ENCODE measurements around the gene NDUFB11. TPM values are rescaled to one million over a fixed set of nuclear protein-coding genes. Genes with fewer than 3 reads are reported as not detected.

NDUFB11 gene
- total RNA-seq, 5 donors from 2014 or later (not counting 1 experiment from before 2014, with no cell fraction given), result 52.9 to 64.1 (median 57.8) TPM

GRCh38 chrX:47181301-47181700 is 36.8 kb upstream of the NDUFB11 start:
- Histone ChIP-seq H3K9me3 (no peaks in the 10 kb centered on the region), H3K27ac (ENCODE audit: low read length) (no peak overlapping the region), H3K36me3 (ENCODE audit: control insufficient read depth in 2 of 2, extremely low read depth in 1 of 2, insufficient read depth in 1 of 2, low read length in 1 of 2) (peaks cover 5 to 73% of the 10 kb centered on the region in 2 donors), H3K4me1 (ENCODE audit: control insufficient read depth in 1 of 2, extremely low read depth in 1 of 2, insufficient read depth in 2 of 2, low read length in 2 of 2) (no peaks in the 10 kb centered on the region), H3K4me3 (ENCODE audit: control insufficient read depth in 1 of 2, extremely low read depth in 1 of 2, low read length in 1 of 2) (no peak overlapping the region), H3K27me3 (replicated peaks in 1 of 2; ENCODE audit: control insufficient read depth in 2 of 2, extremely low read depth in 1 of 2, insufficient read depth in 2 of 2, low read length in 1 of 2) (no peaks in the 10 kb centered on the region)
- Mint-ChIP-seq H3K4me1 (no peaks in the 10 kb centered on the region), H3K4me3 (no peak overlapping the region), H3K9me3 (no peaks in the 10 kb centered on the region), H3K36me3 (peaks cover 31% of the 10 kb centered on the region), H3K27me3 (peaks cover 0 to 22% of the 10 kb centered on the region in 2 donors), H3K27ac (no peak overlapping the region)
- ATAC-seq (replicated peaks in 1 of 4) (no peak), DNase-seq (no peak)
- POLR2A ChIA-PET, result no interaction called here
- CTCF ChIA-PET, result no interaction called here
- 100% methylated on average over 7 of the region's 10 CpGs for WGBS (ENCODE audit: insufficient coverage)

DNA sequence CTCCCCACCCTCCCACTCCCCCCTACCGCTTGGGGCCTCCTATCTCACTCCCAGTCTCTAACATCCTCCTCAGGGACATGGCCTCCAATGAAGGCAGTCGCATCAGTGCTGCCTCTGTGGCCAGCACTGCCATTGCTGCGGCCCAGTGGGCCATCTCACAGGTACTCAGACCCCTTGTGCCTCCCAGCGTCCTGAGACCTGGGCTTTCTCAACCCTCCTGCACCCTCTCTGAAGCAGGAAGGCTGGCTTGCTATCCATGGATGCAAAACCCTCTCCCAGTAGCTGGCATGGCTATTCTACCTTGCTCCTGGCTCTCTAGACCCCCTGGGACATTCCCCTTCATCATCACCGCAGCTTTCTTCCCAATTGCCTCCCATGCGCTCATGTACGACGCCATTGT is 35.8 kb upstream of the NDUFB11 start:
- no peaks in the 10 kb centered on the region for H3K27me3 ChIP-seq (replicated peaks in 1 of 2; ENCODE audit: control insufficient read depth in 2 of 2, extremely low read depth in 1 of 2, insufficient read depth in 2 of 2, low read length in 1 of 2)
- Mint-ChIP-seq H3K4me3 (no peak overlapping the region), H3K4me1 (no peaks in the 10 kb centered on the region), H3K27ac (no peak overlapping the region), H3K36me3 (peaks cover 29% of the 10 kb centered on the region), H3K9me3 (no peaks in the 10 kb centered on the region), H3K27me3 (peaks cover 0 to 28% of the 10 kb centered on the region in 2 donors)
- H3K27ac ChIP-seq (ENCODE audit: low read length), result no peak overlapping the region
- no peak for ATAC-seq (replicated peaks in 1 of 4)
- peaks cover 6 to 76% of the 10 kb centered on the region in 2 donors for H3K36me3 ChIP-seq (ENCODE audit: control insufficient read depth in 2 of 2, extremely low read depth in 1 of 2, insufficient read depth in 1 of 2, low read length in 1 of 2)
- H3K4me3 ChIP-seq (ENCODE audit: control insufficient read depth in 1 of 2, extremely low read depth in 1 of 2, low read length in 1 of 2), result no peak overlapping the region
- no peaks in the 10 kb centered on the region for H3K4me1 ChIP-seq (ENCODE audit: control insufficient read depth in 1 of 2, extremely low read depth in 1 of 2, insufficient read depth in 2 of 2, low read length in 2 of 2)
- no peaks in the 10 kb centered on the region for H3K9me3 ChIP-seq
- ChIA-PET POLR2A (no interaction called here), CTCF (no interaction called here)
- no peak for DNase-seq
- WGBS (ENCODE audit: insufficient coverage), result 100% methylated on average over 1 of the region's 8 CpGs

DNA sequence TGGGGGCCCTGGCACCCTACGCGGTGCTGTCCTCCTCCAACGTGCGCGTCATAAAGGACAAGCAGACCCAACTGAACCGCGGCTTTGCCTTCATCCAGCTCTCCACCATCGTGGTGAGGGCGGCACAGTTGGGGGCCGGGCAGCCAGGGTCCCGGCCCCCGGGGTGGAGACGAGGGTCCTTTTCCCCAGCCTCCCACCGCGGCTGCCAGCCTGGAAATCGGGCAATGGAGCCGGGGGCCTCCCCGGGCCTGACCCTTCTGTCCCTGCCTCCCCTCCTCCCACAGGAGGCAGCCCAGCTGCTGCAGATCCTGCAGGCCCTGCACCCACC is 35.4 kb upstream of the NDUFB11 start:
- Mint-ChIP-seq H3K9me3 (no peaks in the 10 kb centered on the region), H3K4me3 (no peak overlapping the region), H3K4me1 (no peaks in the 10 kb centered on the region), H3K27me3 (peaks cover 0 to 30% of the 10 kb centered on the region in 2 donors), H3K36me3 (peaks cover 29% of the 10 kb centered on the region), H3K27ac (no peak overlapping the region)
- no peak for DNase-seq
- ChIA-PET POLR2A (no interaction called here), CTCF (no interaction called here)
- Histone ChIP-seq H3K36me3 (ENCODE audit: control insufficient read depth in 2 of 2, extremely low read depth in 1 of 2, insufficient read depth in 1 of 2, low read length in 1 of 2) (peaks cover 6 to 80% of the 10 kb centered on the region in 2 donors), H3K27ac (ENCODE audit: low read length) (no peak overlapping the region), H3K4me3 (ENCODE audit: control insufficient read depth in 1 of 2, extremely low read depth in 1 of 2, low read length in 1 of 2) (no peak overlapping the region), H3K4me1 (ENCODE audit: control insufficient read depth in 1 of 2, extremely low read depth in 1 of 2, insufficient read depth in 2 of 2, low read length in 2 of 2) (no peaks in the 10 kb centered on the region), H3K9me3 (no peaks in the 10 kb centered on the region), H3K27me3 (replicated peaks in 1 of 2; ENCODE audit: control insufficient read depth in 2 of 2, extremely low read depth in 1 of 2, insufficient read depth in 2 of 2, low read length in 1 of 2) (no peaks in the 10 kb centered on the region)
- no peak for ATAC-seq (replicated peaks in 1 of 4)
- 97% methylated on average over 7 of the region's 18 CpGs for WGBS (ENCODE audit: insufficient coverage)

DNA sequence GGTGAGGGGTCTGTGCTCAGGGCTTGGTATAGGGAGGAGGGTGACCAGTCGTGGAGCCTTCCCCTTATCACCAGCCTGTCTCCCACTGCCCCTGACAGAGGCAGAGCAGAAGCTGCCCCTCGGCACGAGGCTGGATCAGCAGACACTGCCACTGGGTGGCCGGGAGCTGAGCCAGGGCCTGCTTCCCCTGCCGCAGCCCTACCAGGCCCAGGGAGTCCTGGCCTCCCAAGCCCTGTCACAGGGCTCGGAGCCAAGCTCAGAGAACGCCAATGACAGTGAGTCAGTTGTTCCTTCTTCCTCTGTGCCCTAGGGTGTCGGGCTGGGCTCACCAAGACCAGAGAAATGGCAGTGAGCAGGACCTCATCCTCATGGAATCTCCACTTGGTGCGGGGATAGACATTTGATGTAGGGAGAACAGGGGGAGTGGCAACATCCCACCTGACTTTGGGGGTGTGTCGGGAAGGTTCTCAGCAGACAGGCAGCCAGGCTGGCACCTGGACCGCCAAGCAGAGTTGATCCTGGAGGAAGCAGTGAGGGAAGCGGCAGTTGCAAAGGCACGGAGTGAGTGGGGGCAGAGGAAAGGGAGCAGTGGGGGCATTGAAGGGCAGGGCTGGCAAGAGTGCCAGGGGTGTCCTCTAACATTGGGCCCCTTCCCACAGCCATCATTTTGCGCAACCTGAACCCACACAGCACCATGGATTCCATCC is 34.9 kb upstream of the NDUFB11 start:
- Histone ChIP-seq H3K36me3 (ENCODE audit: control insufficient read depth in 2 of 2, extremely low read depth in 1 of 2, insufficient read depth in 1 of 2, low read length in 1 of 2) (peaks cover 6 to 81% of the 10 kb centered on the region in 2 donors), H3K4me1 (ENCODE audit: control insufficient read depth in 1 of 2, extremely low read depth in 1 of 2, insufficient read depth in 2 of 2, low read length in 2 of 2) (no peaks in the 10 kb centered on the region), H3K27ac (ENCODE audit: low read length) (no peak overlapping the region), H3K9me3 (no peaks in the 10 kb centered on the region), H3K27me3 (replicated peaks in 1 of 2; ENCODE audit: control insufficient read depth in 2 of 2, extremely low read depth in 1 of 2, insufficient read depth in 2 of 2, low read length in 1 of 2) (no peaks in the 10 kb centered on the region), H3K4me3 (ENCODE audit: control insufficient read depth in 1 of 2, extremely low read depth in 1 of 2, low read length in 1 of 2) (no peak overlapping the region)
- peaks cover 29% of the 10 kb centered on the region for H3K36me3 Mint-ChIP-seq
- H3K27ac Mint-ChIP-seq, result no peak overlapping the region
- peaks cover 0 to 30% of the 10 kb centered on the region in 2 donors for H3K27me3 Mint-ChIP-seq
- ChIA-PET POLR2A (no interaction called here), CTCF (no interaction called here)
- ATAC-seq (replicated peaks in 1 of 4), result no peak
- no peaks in the 10 kb centered on the region for H3K4me1 Mint-ChIP-seq
- no peak overlapping the region for H3K4me3 Mint-ChIP-seq
- 100% methylated on average over 10 of the region's 14 CpGs for WGBS (ENCODE audit: insufficient coverage)
- DNase-seq, result no peak
- no peaks in the 10 kb centered on the region for H3K9me3 Mint-ChIP-seq

GRCh38 chrX:47178337-47178736 is 33.8 kb upstream of the NDUFB11 start:
- H3K27ac Mint-ChIP-seq, result no peak overlapping the region
- POLR2A ChIA-PET, result interaction anchor here in 1 of 2 donors (0.7 kb wide), 1 partner anchor 205 kb away, joined by 4 read pairs; no protein-coding TSS in a partner anchor

DNA sequence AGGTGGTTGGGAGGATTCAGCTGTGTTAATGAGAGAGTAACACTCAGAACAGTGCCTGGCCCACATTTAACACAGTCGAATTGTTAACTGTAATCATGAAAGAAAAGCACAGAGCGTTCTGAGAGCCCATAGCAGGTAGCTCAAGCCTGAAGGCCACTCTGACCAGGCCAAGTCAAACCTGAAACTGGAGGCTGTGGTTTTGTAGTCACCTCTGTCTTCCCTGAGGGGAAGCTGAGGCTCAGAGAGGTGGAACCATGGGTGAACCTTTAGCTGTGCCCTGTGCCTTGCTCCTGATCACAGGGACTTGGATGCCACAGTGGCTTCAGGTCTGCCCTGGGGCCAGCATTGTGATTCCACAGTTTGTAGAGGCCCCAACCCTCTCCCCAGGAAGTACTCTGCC is 32.6 kb upstream of the NDUFB11 start:
- CTCF ChIA-PET, result no interaction called here
- Histone ChIP-seq H3K9me3 (no peaks in the 10 kb centered on the region), H3K27ac (ENCODE audit: low read length) (no peak overlapping the region), H3K27me3 (replicated peaks in 1 of 2; ENCODE audit: control insufficient read depth in 2 of 2, extremely low read depth in 1 of 2, insufficient read depth in 2 of 2, low read length in 1 of 2) (no peaks in the 10 kb centered on the region), H3K36me3 (ENCODE audit: control insufficient read depth in 2 of 2, extremely low read depth in 1 of 2, insufficient read depth in 1 of 2, low read length in 1 of 2) (peaks cover 3 to 88% of the 10 kb centered on the region in 2 donors), H3K4me1 (ENCODE audit: control insufficient read depth in 1 of 2, extremely low read depth in 1 of 2, insufficient read depth in 2 of 2, low read length in 2 of 2) (no peaks in the 10 kb centered on the region), H3K4me3 (ENCODE audit: control insufficient read depth in 1 of 2, extremely low read depth in 1 of 2, low read length in 1 of 2) (no peak overlapping the region)
- H3K36me3 Mint-ChIP-seq, result peaks cover 23% of the 10 kb centered on the region
- no peaks in the 10 kb centered on the region for H3K9me3 Mint-ChIP-seq
- H3K27ac Mint-ChIP-seq, result no peak overlapping the region
- DNase-seq (no peak), ATAC-seq (replicated peaks in 1 of 4) (no peak)
- WGBS (ENCODE audit: insufficient coverage), result 50% methylated on average over 2 of the region's 2 CpGs
- peaks cover 0 to 27% of the 10 kb centered on the region in 2 donors for H3K27me3 Mint-ChIP-seq
- no peaks in the 10 kb centered on the region for H3K4me1 Mint-ChIP-seq
- POLR2A ChIA-PET, result no interaction called here
- H3K4me3 Mint-ChIP-seq, result no peak overlapping the region

More at GRCh38 chrX:47178337-47178736, 33.8 kb upstream of the NDUFB11 start:
- 90% methylated on average over 2 of the region's 5 CpGs for WGBS (ENCODE audit: insufficient coverage)
- no peak for DNase-seq
- no peaks in the 10 kb centered on the region for H3K9me3 Mint-ChIP-seq
- no peak overlapping the region for H3K4me3 Mint-ChIP-seq
- no peaks in the 10 kb centered on the region for H3K27me3 ChIP-seq (replicated peaks in 1 of 2; ENCODE audit: control insufficient read depth in 2 of 2, extremely low read depth in 1 of 2, insufficient read depth in 2 of 2, low read length in 1 of 2)
- no peak overlapping the region for H3K27ac ChIP-seq (ENCODE audit: low read length)
- no peaks in the 10 kb centered on the region for H3K4me1 ChIP-seq (ENCODE audit: control insufficient read depth in 1 of 2, extremely low read depth in 1 of 2, insufficient read depth in 2 of 2, low read length in 2 of 2)
- CTCF ChIA-PET, result no interaction called here
- no peaks in the 10 kb centered on the region for H3K9me3 ChIP-seq
- no peak for ATAC-seq (replicated peaks in 1 of 4)
- H3K36me3 Mint-ChIP-seq, result peaks cover 29% of the 10 kb centered on the region
- no peak overlapping the region for H3K4me3 ChIP-seq (ENCODE audit: control insufficient read depth in 1 of 2, extremely low read depth in 1 of 2, low read length in 1 of 2)
- peaks cover 6 to 84% of the 10 kb centered on the region in 2 donors for H3K36me3 ChIP-seq (ENCODE audit: control insufficient read depth in 2 of 2, extremely low read depth in 1 of 2, insufficient read depth in 1 of 2, low read length in 1 of 2)
- H3K27me3 Mint-ChIP-seq, result peaks cover 0 to 30% of the 10 kb centered on the region in 2 donors
- no peaks in the 10 kb centered on the region for H3K4me1 Mint-ChIP-seq
